ENCODE measurements around the gene SERPINA4. TPM values are rescaled to one million over a fixed set of nuclear protein-coding genes. Genes with fewer than 3 reads are reported as not detected.
A peak's percentile ranks its signal among the peaks of the same experiment; 100 is the strongest.

SERPINA4 gene
- total RNA-seq, 1 experiment from 2014 or later: 0.17 TPM

DNA sequence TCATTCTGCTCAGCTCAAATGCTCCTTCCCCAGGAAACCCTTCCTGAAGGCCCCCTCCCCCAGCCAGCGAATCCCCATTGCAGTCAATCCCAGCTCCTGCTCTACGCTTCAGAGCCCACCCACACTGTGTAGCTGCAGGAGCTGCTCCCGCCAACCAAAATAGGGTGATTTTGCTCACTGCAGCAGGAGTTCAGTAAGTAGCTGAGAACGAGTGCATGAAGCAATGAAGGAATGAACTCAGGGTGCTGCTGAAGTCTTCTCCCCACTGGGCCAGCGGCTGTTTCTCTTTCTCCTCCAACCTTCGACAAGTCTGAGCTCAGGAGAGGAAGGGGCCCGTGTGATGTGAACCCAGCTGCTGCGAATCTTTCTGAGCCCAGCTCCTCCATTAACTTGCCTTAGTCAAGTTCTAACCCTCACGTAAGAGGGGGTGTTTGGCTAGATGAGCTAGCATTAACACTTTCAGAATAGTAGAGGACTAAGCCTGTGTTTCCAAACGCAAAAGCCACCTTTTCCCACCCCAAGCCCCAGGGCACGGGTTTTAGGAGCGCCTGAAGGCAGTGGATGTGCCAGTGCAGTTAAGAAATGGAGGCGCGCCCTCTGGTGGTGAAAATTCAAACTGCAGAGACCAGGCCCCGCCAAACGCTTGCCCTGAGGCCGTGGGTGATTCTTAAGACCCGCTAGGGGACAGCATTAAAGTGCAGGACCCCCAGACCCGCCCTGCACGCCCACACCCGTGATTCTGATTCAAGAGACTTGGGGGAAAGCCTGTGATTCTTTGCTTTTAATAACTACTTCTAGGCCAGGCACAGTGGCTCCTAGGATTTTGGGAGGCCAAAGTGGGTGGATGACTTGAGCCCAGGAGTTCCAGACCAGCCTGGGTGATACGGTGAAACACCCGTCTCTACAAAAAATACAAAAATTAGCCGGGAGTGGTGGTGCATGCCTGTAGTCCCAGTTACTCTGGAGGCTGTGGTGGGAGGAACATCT is 11.9 kb upstream of the SERPINA4 start:
- H3K4me1 ChIP-seq (ENCODE audit: control insufficient read depth in 1 of 2, insufficient read depth in 2 of 2, low read length in 2 of 2): peaks cover 0 to 10% of the 10 kb centered on the region in 2 experiments; a peak in 2 of 4 replicates
- H3K9me2 ChIP-seq (ENCODE audit: insufficient read depth): no peaks in the 10 kb centered on the region
- intact Hi-C loops (cut with micrococcal nuclease): loop anchor here (2.0 kb wide), 2 partner anchors 114 to 132 kb away; no protein-coding TSS in a partner anchor
- ChIA-PET CTCF (interaction anchor here (0.7 to 3.4 kb wide), 16 partner anchors 10 to 417 kb away, joined by 3 to 32 read pairs (median 4); no protein-coding TSS in a partner anchor), POLR2A (no interaction called here), RAD21 (ENCODE audit: low non-redundant PET in 1 of 2, low total read pairs in 2 of 2, uncharacterized antibody in 2 of 2, unreplicated experiment in 2 of 2) (interaction anchor here (0.7 to 1.4 kb wide), 4 partner anchors 115 to 126 kb away, joined by 3 to 10 read pairs (median 4); no protein-coding TSS in a partner anchor)
- no peaks in the 10 kb centered on the region for H4K20me1 ChIP-seq (ENCODE audit: insufficient read depth)
- peak overlapping the region; percentile 55 for H3K4me2 ChIP-seq (ENCODE audit: low read length)
- H2AFZ ChIP-seq (ENCODE audit: low read depth, low read length, poor library complexity, severe bottlenecking): peak overlapping the region; percentile 75
- H3K27ac ChIP-seq (ENCODE audit: low read depth, low read length): no peak overlapping the region
- no peaks in the 10 kb centered on the region for H3K36me3 ChIP-seq (ENCODE audit: control insufficient read depth in 1 of 2, insufficient read depth in 2 of 2, low read length in 2 of 2)
- no peak overlapping the region for H3K4me3 ChIP-seq (replicated peaks in 1 of 2; ENCODE audit: low read depth in 1 of 2, low read length in 2 of 2)
- DNase-seq (ENCODE audit: low read depth, low spot score) (peak; percentile 28), ATAC-seq (peak; percentile 98)
- BruUV-seq (replicated peaks): no TSS peak
- H3K9ac ChIP-seq (ENCODE audit: low read length): no peak overlapping the region
- no peaks in the 10 kb centered on the region for H3K79me2 ChIP-seq (ENCODE audit: insufficient read depth, low read length)
- no peaks in the 10 kb centered on the region for H3K9me3 ChIP-seq (ENCODE audit: control insufficient read depth in 1 of 2, insufficient read depth in 1 of 2, low read depth in 1 of 2, low read length in 2 of 2)
- H3K27me3 ChIP-seq (ENCODE audit: insufficient read depth, low read length): no peaks in the 10 kb centered on the region
- no peak for TF ChIP-seq SIN3A (IDR thresholded peaks at IDR 0.05; ENCODE audit: low read depth)
- TF ChIP-seq, protein P1, sequence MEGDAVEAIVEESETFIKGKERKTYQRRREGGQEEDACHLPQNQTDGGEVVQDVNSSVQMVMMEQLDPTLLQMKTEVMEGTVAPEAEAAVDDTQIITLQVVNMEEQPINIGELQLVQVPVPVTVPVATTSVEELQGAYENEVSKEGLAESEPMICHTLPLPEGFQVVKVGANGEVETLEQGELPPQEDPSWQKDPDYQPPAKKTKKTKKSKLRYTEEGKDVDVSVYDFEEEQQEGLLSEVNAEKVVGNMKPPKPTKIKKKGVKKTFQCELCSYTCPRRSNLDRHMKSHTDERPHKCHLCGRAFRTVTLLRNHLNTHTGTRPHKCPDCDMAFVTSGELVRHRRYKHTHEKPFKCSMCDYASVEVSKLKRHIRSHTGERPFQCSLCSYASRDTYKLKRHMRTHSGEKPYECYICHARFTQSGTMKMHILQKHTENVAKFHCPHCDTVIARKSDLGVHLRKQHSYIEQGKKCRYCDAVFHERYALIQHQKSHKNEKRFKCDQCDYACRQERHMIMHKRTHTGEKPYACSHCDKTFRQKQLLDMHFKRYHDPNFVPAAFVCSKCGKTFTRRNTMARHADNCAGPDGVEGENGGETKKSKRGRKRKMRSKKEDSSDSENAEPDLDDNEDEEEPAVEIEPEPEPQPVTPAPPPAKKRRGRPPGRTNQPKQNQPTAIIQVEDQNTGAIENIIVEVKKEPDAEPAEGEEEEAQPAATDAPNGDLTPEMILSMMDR (IDR thresholded peaks at IDR 0.05 in 2 of 3, conservative IDR thresholded peaks at IDR 0.05 in 1 of 3; ENCODE audit: borderline replicate concordance in 1 of 3, insufficient read depth in 1 of 3, low read depth in 2 of 3, low read length in 2 of 3): peak; percentile 89 to 94 (median 91)
- TF ChIP-seq RAD21 (IDR thresholded peaks at IDR 0.05; ENCODE audit: low read depth): peak; percentile 79

DNA sequence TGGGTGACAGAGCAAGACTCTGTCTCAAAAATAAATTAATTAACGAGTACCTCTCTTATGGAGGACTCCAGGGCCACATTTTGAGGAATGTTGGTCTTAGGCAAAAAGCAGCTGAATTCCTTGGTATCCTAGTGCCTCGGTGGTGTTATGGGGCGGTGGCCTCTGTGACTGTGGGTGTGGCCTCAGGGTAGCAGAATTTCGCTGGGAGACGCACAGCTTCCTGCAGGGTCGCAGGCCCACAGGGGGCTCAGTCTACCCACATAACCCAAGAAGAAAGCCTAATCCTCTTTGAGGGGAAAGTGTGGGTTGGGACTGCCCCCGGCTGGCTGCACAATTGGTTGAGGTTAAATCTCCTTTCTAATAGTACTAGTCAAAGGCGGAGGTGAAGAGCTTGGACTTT is 11.2 kb upstream of the SERPINA4 start:
- BruUV-seq (replicated peaks): no TSS peak
- TF ChIP-seq TCF7L2 (IDR thresholded peaks at IDR 0.05; ENCODE audit: borderline replicate concordance, extremely low read depth, insufficient read depth, insufficient read length) (no peak), REST (IDR thresholded peaks at IDR 0.05; ENCODE audit: low read depth) (no peak), SRF (IDR thresholded peaks at IDR 0.05; ENCODE audit: low read depth) (no peak), ZNF274 (IDR thresholded peaks at IDR 0.05; ENCODE audit: low read depth, low read length) (no peak), SP1 (IDR thresholded peaks at IDR 0.05; ENCODE audit: low read depth) (no peak), MAX (IDR thresholded peaks at IDR 0.05) (no peak)
- no peaks in the 10 kb centered on the region for H3K9me3 ChIP-seq (ENCODE audit: control insufficient read depth in 1 of 2, insufficient read depth in 1 of 2, low read depth in 1 of 2, low read length in 2 of 2)
- no peak overlapping the region for H3K9ac ChIP-seq (ENCODE audit: low read length)
- peaks cover 0 to 10% of the 10 kb centered on the region in 2 experiments; a peak in 2 of 4 replicates for H3K4me1 ChIP-seq (ENCODE audit: control insufficient read depth in 1 of 2, insufficient read depth in 2 of 2, low read length in 2 of 2)
- no peaks in the 10 kb centered on the region for H3K27me3 ChIP-seq (ENCODE audit: insufficient read depth, low read length)
- POLR2A ChIA-PET: no interaction called here
- RAD21 ChIA-PET (ENCODE audit: low non-redundant PET in 1 of 2, low total read pairs in 2 of 2, uncharacterized antibody in 2 of 2, unreplicated experiment in 2 of 2): no interaction called here
- no peaks in the 10 kb centered on the region for H4K20me1 ChIP-seq (ENCODE audit: insufficient read depth)
- H3K27ac ChIP-seq (ENCODE audit: low read depth, low read length): no peak overlapping the region
- H3K4me2 ChIP-seq (ENCODE audit: low read length): peak overlapping the region; percentile 55
- CTCF ChIA-PET: interaction anchor here (0.7 to 3.4 kb wide), 6 partner anchors 11 to 418 kb away, joined by 3 to 32 read pairs (median 4); no protein-coding TSS in a partner anchor
- peak overlapping the region; percentile 75 for H2AFZ ChIP-seq (ENCODE audit: low read depth, low read length, poor library complexity, severe bottlenecking)
- ATAC-seq (peak; percentile 52), DNase-seq (ENCODE audit: low read depth, low spot score) (no peak)
- intact Hi-C loops (cut with micrococcal nuclease): no loop called here
- H3K4me3 ChIP-seq (replicated peaks in 1 of 2; ENCODE audit: low read depth in 1 of 2, low read length in 2 of 2): no peak overlapping the region
- no peaks in the 10 kb centered on the region for H3K9me2 ChIP-seq (ENCODE audit: insufficient read depth)
- no peaks in the 10 kb centered on the region for H3K36me3 ChIP-seq (ENCODE audit: control insufficient read depth in 1 of 2, insufficient read depth in 2 of 2, low read length in 2 of 2)
- no peaks in the 10 kb centered on the region for H3K79me2 ChIP-seq (ENCODE audit: insufficient read depth, low read length)

Data from HCT116 (cell line).